ENCODE measurements around the gene TRIO.

TRIO gene

DNA sequence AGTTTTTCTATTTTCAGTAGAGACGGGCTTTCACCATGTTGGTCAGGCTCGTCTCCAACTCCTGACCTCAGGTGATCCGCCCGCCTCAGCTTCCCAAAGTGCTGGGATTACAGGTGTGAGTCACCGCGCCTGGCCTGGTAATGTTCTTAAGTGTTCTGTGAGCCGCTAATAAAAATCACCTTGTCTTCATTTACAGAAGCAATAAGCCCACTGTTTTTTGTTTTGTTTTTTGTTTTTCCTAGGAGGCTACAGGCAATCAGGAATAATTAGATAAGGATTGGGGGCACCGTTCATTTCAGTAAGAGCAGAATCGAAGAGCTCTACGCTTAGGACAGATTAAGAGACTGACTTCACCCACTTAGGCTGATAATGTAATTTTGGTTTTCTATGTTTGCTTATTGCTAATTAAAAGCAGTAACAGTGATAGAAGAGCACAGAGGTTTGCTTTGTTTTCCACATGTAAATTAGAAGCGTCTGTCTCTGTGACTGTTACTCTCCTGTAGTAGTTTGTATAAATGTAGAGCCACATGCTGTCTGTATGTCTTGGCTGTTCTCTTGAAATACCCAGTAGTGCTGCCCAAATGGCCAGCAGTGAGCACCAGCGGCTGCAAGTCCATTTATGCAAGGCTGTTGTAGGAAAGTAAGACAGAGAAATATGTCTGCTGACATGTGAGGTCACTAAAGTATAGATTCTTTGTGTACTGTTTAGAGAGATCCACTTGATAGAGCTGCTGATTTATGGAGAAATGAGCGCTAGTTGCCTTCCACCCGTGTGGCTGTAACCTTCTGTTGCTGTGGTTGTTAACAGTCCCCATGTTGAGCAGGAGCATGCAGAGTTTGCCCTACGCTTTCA, 30.5 kb downstream of the TRIO start:
- H3K9me3 Mint-ChIP-seq: no peaks in the 10 kb centered on the region
- H3K4me3 Mint-ChIP-seq: no peak overlapping the region
- H3K27me3 Mint-ChIP-seq (ENCODE audit: low read depth): peaks cover 15% of the 10 kb centered on the region
- no peak for DNase-seq (ENCODE audit: low spot score)
- peaks cover 6% of the 10 kb centered on the region for H3K4me1 Mint-ChIP-seq (ENCODE audit: low read depth)
- no peak overlapping the region for H3K27ac Mint-ChIP-seq
- no peaks in the 10 kb centered on the region for H3K36me3 Mint-ChIP-seq (ENCODE audit: low read depth)

DNA sequence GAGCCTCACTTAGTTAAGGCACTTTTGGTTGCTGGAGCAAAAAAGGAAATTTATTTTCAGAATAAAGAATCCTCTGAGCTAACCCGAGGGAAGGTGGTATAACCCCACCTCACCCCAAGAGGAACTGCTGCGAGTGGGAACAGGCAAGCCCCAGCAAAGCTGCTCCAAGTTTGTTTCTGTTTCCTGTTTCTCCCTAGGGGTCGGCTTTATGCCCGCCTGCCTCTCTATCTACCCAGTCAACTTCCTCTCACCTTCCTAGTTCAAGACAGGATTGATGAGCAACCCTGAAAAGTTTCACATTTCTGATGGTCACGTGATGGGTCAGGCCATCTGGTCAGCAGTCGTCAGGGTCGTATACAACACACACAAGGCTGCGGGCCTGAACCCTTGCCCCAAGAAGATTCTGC, 31.1 kb downstream of the TRIO start:
- no peak overlapping the region for H3K4me3 Mint-ChIP-seq
- H3K36me3 Mint-ChIP-seq (ENCODE audit: low read depth): no peaks in the 10 kb centered on the region
- peaks cover 5% of the 10 kb centered on the region for H3K4me1 Mint-ChIP-seq (ENCODE audit: low read depth)
- H3K27me3 Mint-ChIP-seq (ENCODE audit: low read depth): peaks cover 10% of the 10 kb centered on the region
- H3K9me3 Mint-ChIP-seq: no peaks in the 10 kb centered on the region
- DNase-seq (ENCODE audit: low spot score): no peak
- H3K27ac Mint-ChIP-seq: no peak overlapping the region

DNA sequence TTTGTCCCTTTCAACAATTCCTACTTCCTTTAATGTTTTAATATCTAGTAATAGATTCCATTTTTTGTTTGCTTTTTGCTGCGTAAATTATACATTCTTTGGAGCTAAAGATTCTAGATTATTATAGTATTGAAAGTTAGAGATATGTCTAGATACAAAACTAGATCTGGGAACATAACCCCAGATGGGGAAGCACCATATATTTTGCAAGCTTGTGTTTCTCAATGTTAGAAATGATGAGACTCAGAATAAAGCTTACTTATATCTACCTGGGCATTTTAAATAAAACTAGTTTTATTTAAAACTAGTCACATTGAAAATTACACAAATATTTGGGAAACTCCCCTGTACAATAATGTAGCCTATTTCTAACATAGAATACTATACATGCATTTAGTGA, 32.2 kb downstream of the TRIO start:
- H3K27me3 Mint-ChIP-seq (ENCODE audit: low read depth): peaks cover 9% of the 10 kb centered on the region
- H3K4me1 Mint-ChIP-seq (ENCODE audit: low read depth): peaks cover 5% of the 10 kb centered on the region
- H3K4me3 Mint-ChIP-seq: no peak overlapping the region
- no peaks in the 10 kb centered on the region for H3K9me3 Mint-ChIP-seq
- no peak overlapping the region for H3K27ac Mint-ChIP-seq
- H3K36me3 Mint-ChIP-seq (ENCODE audit: low read depth): no peaks in the 10 kb centered on the region
- DNase-seq (ENCODE audit: low spot score): no peak

DNA sequence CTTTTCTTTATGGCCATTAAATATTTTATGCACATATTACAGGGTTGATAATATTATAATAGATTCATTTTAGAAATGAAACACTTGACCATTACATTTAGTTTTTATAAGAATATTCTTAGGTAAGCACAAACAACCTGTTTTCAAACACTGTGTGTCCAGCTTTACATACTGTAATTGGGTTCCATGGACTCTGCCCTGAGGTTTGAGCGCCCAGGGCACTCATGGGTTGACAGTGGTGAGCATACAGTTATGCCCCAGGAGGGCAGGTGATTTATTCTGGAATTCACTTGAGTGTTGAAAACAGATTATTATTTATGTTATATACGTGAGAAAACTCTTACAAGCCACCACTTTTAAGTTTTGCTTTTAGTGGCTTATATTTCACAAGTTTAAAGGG, 33.7 kb downstream of the TRIO start:
- no peak for DNase-seq (ENCODE audit: low spot score)
- Mint-ChIP-seq H3K36me3 (ENCODE audit: low read depth) (no peaks in the 10 kb centered on the region), H3K27ac (no peak overlapping the region), H3K9me3 (no peaks in the 10 kb centered on the region), H3K4me3 (no peak overlapping the region), H3K4me1 (ENCODE audit: low read depth) (peaks cover 5% of the 10 kb centered on the region), H3K27me3 (ENCODE audit: low read depth) (peaks cover 4% of the 10 kb centered on the region)

DNA sequence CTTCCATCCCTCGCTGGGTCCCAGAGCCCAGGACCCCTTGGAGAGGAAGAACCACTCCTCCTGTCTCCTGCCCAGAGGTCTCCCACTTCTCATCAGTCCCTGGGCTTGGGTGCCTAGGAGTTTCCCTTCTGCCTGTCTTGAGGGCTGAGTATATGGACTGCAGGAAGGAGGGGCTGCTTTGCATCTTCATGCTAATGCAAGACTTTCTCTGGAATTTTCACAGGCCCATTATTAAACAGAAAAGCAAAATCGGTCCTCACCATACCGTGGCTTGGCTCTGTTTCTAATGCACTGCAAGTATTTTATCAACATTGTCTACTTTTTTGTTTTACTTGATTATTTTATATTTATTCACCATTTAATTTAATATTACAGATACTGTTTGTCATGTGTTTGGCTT, 34.5 kb downstream of the TRIO start:
- Mint-ChIP-seq H3K27ac (no peak overlapping the region), H3K4me1 (ENCODE audit: low read depth) (peaks cover 5% of the 10 kb centered on the region), H3K27me3 (ENCODE audit: low read depth) (peaks cover 3% of the 10 kb centered on the region), H3K4me3 (no peak overlapping the region), H3K9me3 (no peaks in the 10 kb centered on the region), H3K36me3 (ENCODE audit: low read depth) (no peaks in the 10 kb centered on the region)
- DNase-seq (ENCODE audit: low spot score): no peak

DNA sequence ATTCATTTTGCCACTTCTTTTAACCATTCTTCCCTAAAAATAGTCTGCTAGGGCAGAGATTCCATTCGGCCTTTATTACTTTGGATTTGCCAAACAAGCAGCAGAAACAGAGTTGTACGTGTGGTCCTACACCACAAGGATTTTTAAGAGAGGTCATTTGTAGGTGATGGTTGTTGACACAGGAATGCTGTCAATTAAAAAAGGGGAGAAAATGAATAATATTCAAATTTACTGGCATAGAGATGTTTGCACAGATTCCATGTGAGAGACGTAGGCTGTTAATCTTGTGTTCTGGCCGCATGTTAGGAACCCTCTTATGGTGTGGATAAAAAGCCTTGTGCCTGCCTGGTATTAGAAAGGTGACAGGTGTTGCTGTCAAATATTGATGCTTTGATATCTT, 34.9 kb downstream of the TRIO start:
- peaks cover 3% of the 10 kb centered on the region for H3K27me3 Mint-ChIP-seq (ENCODE audit: low read depth)
- H3K36me3 Mint-ChIP-seq (ENCODE audit: low read depth): no peaks in the 10 kb centered on the region
- peaks cover 3% of the 10 kb centered on the region for H3K4me1 Mint-ChIP-seq (ENCODE audit: low read depth)
- H3K4me3 Mint-ChIP-seq: no peak overlapping the region
- H3K27ac Mint-ChIP-seq: no peak overlapping the region
- H3K9me3 Mint-ChIP-seq: no peaks in the 10 kb centered on the region
- no peak for DNase-seq (ENCODE audit: low spot score)

DNA sequence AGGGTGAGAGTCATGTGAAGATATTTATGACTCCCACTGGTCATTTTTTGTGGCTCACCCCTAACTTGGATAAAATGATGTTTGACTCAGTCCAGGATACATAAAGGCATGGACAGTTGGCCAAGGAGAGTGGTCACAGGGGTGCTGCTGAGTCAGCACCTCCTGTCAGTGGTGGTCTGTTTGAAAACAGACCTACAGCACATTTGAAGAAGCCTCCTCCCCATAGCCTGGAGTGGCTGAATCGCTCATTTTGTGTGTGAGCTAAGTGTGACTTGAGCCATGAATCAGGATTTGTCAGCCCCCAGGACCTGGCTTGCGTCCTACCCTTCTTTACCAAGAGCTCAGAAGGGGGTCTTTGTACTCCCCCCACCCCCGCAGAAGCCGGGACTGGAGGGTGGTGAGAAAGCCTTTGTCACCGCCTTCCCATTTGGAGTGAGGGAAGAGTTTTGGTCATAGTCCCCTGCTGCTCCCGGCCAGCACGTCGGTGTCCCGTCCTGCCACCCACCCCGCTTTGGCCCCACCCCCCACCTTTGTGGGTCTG, 35.6 kb downstream of the TRIO start:
- no peaks in the 10 kb centered on the region for H3K36me3 Mint-ChIP-seq (ENCODE audit: low read depth)
- peaks cover 3% of the 10 kb centered on the region for H3K27me3 Mint-ChIP-seq (ENCODE audit: low read depth)
- DNase-seq (ENCODE audit: low spot score): no peak
- H3K4me1 Mint-ChIP-seq (ENCODE audit: low read depth): peaks cover 3% of the 10 kb centered on the region
- H3K4me3 Mint-ChIP-seq: no peak overlapping the region
- no peak overlapping the region for H3K27ac Mint-ChIP-seq
- H3K9me3 Mint-ChIP-seq: no peaks in the 10 kb centered on the region

DNA sequence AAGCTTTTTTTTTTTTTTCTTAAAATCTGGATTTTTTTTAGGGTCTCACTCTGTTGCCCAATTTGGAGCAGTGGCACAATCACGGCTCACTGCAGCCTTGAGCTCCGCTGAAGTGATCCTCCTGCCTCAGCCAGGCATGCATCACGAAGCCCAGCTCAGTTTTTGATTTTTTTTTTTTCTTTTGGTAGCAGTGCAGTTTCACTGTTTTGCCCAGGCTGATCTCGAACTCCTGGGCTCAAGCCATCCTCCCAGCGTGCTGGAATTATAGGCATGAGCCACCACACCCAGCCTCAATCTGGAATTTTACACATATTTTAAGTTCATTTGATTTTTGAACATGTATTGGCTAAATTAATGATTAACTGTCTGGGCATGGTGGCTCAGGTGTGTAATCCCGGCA, 36.3 kb downstream of the TRIO start:
- Mint-ChIP-seq H3K9me3 (no peaks in the 10 kb centered on the region), H3K4me3 (no peak overlapping the region), H3K36me3 (ENCODE audit: low read depth) (no peaks in the 10 kb centered on the region), H3K27ac (no peak overlapping the region), H3K4me1 (ENCODE audit: low read depth) (peaks cover under 1% of the 10 kb centered on the region), H3K27me3 (ENCODE audit: low read depth) (peaks cover under 1% of the 10 kb centered on the region)
- no peak for DNase-seq (ENCODE audit: low spot score)

DNA sequence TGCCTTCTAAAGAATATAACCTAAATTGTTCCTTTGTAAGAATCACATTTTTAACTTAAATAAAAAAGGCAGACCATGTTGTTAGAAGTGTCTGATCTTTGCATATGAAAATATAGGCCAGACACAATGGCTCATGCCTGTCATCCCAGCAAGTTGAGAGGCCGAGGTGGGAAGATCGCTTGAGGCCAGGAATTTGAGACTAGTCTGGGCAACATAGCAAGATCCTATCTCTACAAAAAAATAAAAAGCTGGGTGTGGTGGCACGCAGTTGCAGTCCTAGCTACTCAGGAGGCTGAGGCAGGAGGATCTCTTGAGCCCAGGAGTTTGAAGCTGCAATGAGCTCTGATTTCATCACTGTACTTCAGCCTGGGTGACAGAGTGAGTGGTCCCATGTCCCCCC, 37.3 kb downstream of the TRIO start:
- no peaks in the 10 kb centered on the region for H3K36me3 Mint-ChIP-seq (ENCODE audit: low read depth)
- H3K9me3 Mint-ChIP-seq: no peaks in the 10 kb centered on the region
- no peak for DNase-seq (ENCODE audit: low spot score)
- no peaks in the 10 kb centered on the region for H3K27me3 Mint-ChIP-seq (ENCODE audit: low read depth)
- no peaks in the 10 kb centered on the region for H3K4me1 Mint-ChIP-seq (ENCODE audit: low read depth)
- H3K27ac Mint-ChIP-seq: no peak overlapping the region
- H3K4me3 Mint-ChIP-seq: no peak overlapping the region

DNA sequence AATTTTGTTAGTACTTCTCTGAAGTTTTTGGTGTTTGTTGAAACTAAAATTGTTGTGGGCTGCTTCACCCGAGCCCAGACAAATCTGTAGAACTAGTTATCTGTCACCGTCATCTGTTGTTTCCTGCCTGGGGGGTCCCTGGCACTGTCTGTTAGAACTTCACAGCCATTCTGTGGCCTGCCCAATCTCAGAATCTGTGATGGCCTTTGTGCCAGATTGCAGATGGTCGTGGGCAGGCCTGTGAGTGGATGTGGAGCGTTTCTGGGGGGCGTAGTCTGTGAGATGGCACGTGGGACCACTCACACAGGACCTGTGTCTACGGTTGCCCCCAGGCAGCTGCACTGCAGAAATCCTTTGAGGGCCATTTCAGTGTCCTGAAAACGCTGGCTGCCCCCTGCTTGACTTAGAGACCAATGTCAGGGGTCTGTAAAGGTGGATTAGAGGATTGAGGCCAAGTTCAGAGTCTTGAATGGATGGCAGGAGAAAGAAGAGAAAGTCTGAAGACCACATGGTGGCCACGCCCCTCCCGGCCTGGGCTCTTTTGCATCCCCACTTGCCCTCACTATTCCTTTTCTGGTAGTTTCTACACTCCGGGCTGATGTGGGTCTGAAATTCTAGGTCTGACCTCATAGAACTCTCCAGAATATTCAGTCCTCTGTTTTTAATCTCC, 38.3 kb downstream of the TRIO start:
- Mint-ChIP-seq H3K4me1 (ENCODE audit: low read depth) (no peaks in the 10 kb centered on the region), H3K27me3 (ENCODE audit: low read depth) (no peaks in the 10 kb centered on the region), H3K9me3 (no peaks in the 10 kb centered on the region), H3K27ac (no peak overlapping the region), H3K4me3 (no peak overlapping the region), H3K36me3 (ENCODE audit: low read depth) (no peaks in the 10 kb centered on the region)
- DNase-seq (ENCODE audit: low spot score): no peak

DNA sequence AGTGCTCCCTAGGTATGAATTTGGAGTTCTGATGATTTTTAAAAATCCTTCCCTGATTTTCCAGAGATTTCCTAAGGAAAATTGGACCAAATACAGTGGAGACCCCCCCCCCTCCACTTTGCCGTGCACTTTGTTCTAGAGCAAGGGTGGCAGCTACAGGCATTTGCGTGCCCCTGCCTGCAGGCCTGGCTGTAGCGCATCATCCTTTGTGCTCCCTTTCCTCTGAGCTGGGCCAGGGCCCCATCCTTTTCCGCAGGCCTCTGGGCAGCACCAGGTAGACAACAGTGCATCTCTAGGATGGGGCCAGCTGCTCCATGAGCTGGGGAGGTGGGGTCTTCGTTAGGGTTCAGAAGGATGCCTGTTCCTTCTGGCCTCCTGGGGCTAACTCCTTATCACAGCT, 39.6 kb downstream of the TRIO start:
- Mint-ChIP-seq H3K9me3 (no peaks in the 10 kb centered on the region), H3K27me3 (ENCODE audit: low read depth) (no peaks in the 10 kb centered on the region), H3K27ac (no peak overlapping the region), H3K4me1 (ENCODE audit: low read depth) (no peaks in the 10 kb centered on the region), H3K4me3 (no peak overlapping the region), H3K36me3 (ENCODE audit: low read depth) (no peaks in the 10 kb centered on the region)
- DNase-seq (ENCODE audit: low spot score): no peak

DNA sequence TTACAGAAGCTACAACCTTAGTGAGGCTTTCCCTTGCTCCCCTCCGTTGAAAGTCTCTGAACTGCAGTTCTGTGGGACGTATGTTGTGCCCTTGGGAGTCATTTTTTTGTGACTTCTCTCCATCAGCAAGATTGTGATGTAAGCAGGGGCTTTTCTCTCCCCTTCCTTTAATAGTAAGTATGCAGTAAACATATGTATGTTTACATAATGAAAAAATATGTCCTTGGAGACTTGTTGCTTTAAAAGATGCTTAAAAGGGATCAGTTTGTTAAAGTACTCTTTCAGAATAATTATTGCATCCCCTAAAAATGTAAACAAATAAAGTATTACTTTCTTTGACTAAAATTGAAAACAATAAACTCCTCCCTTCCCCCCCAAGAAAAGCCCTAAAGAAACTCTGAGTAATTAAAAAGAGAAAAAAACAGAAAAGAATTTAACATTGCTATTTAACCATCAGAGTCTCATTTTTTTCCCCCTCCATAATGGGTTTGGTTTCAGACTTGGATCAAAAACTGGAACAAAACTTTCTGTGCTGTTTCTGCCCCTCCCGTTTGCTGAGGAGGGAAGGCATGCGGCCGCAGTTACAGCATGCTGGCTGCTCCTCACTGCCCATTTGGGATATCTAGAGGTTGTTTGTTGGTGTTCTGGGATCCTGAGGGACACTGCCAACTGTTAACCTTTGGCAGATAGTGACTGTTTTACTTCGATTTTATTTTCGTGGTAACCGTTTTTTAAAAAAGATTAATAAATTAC, 40.2 kb downstream of the TRIO start:
- no peak overlapping the region for H3K4me3 Mint-ChIP-seq
- H3K9me3 Mint-ChIP-seq: no peaks in the 10 kb centered on the region
- no peaks in the 10 kb centered on the region for H3K36me3 Mint-ChIP-seq (ENCODE audit: low read depth)
- DNase-seq (ENCODE audit: low spot score): no peak
- no peaks in the 10 kb centered on the region for H3K27me3 Mint-ChIP-seq (ENCODE audit: low read depth)
- no peaks in the 10 kb centered on the region for H3K4me1 Mint-ChIP-seq (ENCODE audit: low read depth)
- no peak overlapping the region for H3K27ac Mint-ChIP-seq

DNA sequence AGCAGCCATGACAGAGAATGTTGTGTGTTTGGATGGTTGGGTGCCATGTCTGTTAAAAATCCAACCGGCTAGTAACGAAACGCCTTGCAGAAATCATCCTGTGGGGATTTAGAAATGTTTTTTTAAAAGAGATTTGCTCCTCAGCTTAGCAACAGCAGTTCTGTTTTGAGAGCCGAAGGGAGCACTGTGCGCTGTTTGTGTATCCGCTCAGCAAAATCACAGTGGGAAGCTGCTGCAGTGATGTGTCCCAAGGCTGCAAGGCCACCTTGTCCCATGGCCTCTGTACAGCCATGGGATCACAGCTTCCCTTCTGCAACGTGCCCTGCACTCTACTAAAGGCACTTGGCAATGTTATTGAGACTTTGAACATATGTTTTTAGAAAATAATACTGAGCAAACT, 40.9 kb downstream of the TRIO start:
- no peaks in the 10 kb centered on the region for H3K36me3 Mint-ChIP-seq (ENCODE audit: low read depth)
- DNase-seq (ENCODE audit: low spot score): no peak
- H3K27me3 Mint-ChIP-seq (ENCODE audit: low read depth): no peaks in the 10 kb centered on the region
- H3K27ac Mint-ChIP-seq: no peak overlapping the region
- H3K4me1 Mint-ChIP-seq (ENCODE audit: low read depth): no peaks in the 10 kb centered on the region
- H3K9me3 Mint-ChIP-seq: no peaks in the 10 kb centered on the region
- no peak overlapping the region for H3K4me3 Mint-ChIP-seq

DNA sequence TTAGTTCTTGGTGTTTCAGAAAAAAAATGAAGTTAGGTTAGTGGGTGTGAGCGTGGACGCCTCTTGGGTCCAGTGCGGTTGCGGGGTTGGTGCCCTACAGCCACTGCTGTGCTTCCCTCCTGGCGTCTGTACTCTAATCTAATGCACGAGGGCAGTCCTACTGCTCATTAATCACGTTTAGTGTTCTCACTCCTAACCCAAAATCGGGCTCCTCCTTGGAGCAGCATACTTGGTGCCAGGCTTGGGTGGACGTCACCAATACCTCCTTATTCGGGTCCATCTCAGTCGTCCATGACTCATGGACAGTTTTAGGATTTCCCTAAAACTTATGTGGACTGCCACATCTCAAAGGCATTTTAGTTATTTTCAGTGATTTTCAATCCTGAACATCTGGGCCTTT, 41.6 kb downstream of the TRIO start:
- Mint-ChIP-seq H3K27me3 (ENCODE audit: low read depth) (no peaks in the 10 kb centered on the region), H3K4me3 (no peak overlapping the region), H3K4me1 (ENCODE audit: low read depth) (no peaks in the 10 kb centered on the region), H3K36me3 (ENCODE audit: low read depth) (no peaks in the 10 kb centered on the region), H3K9me3 (no peaks in the 10 kb centered on the region), H3K27ac (no peak overlapping the region)
- DNase-seq (ENCODE audit: low spot score): no peak

Data from T-helper 2 cell treated with Interferon-gamma antibody and Interleukin-4, amounts not matched to agents 5 μg/mL and 100 μg/mL, for 36 hours (primary cell).